ENCODE measurements around the gene NOP16. TPM values are rescaled to one million over a fixed set of nuclear protein-coding genes. Genes with fewer than 3 reads are reported as not detected.

Gene NOP16
- total RNA-seq, 1 experiment from 2014 or later = 103 TPM

- Histone ChIP-seq H3K9me2 (replicated peaks; ENCODE audit: low read length) (no peaks in the 10 kb centered on the region), H3K79me2 (ENCODE audit: low read length) (peaks cover 58% of the 10 kb centered on the region), H3F3A (ENCODE audit: low read length, unreplicated experiment) (no peaks in the 10 kb centered on the region), H3K4me3 (ENCODE audit: low read length) (peak overlapping the region; percentile 94), H3K4me2 (ENCODE audit: low read length) (peak overlapping the region; percentile 92), H3K36me3 (ENCODE audit: low read depth, low read length) (peaks cover 4% of the 10 kb centered on the region; the same call in 1 of the 2 replicates), H3K27me3 (ENCODE audit: low read length) (no peaks in the 10 kb centered on the region), H3K27ac (ENCODE audit: low read length) (0 out of 2 replicates have a peak overlapping the region, but pooled peaks have one; percentile 8), H3K9me3 (ENCODE audit: low read length) (no peaks in the 10 kb centered on the region), H3K4me1 (ENCODE audit: insufficient read depth, low read length) (peaks cover 71% of the 10 kb centered on the region), H3K9ac (ENCODE audit: low read length) (peak overlapping the region; percentile 3; the same call in 1 of the 2 replicates), H4K20me1 (ENCODE audit: low read length) (peaks cover 16% of the 10 kb centered on the region; the same call in 1 of the 2 replicates), H2AFZ (ENCODE audit: low read length) (no peak overlapping the region)
- intact Hi-C loops (cut with micrococcal nuclease) = loop anchor here (2.0 kb wide), 1 partner anchor 54 kb away; the partner anchor contains the start of gene KIAA1191
- ChIA-PET CTCF (interaction anchor here (1.4 kb wide), 1 partner anchor 33 kb away, joined by 5 read pairs; no protein-coding TSS in a partner anchor), POLR2A (ENCODE audit: unreplicated experiment) (no interaction called here)
- ATAC-seq (no peak), DNase-seq (peak; percentile 19)
- no TSS peak for BruUV-seq (replicated peaks)
- no peak for TF ChIP-seq CTCF (conservative IDR thresholded peaks at IDR 0.05; ENCODE audit: low read depth, low read length)
- TF ChIP-seq EZH2phosphoT487 (IDR thresholded peaks at IDR 0.05; ENCODE audit: borderline replicate concordance, low read length) = no peak
- no peak for TF ChIP-seq EZH2 (IDR thresholded peaks at IDR 0.05; ENCODE audit: low read length, unreplicated experiment)
Measured at GRCh38 chr5:176414704-176415103, 26.3 kb upstream of the NOP16 start.

- ChIA-PET POLR2A (ENCODE audit: unreplicated experiment) (no interaction called here), CTCF (no interaction called here)
- BruUV-seq (replicated peaks) = no TSS peak
Measured at GRCh38 chr5:176413709-176414191, 25.4 kb upstream of the NOP16 start.

More at GRCh38 chr5:176413709-176414191, 25.4 kb upstream of the NOP16 start:
- DNase-seq (no peak), ATAC-seq (no peak)
- no peaks in the 10 kb centered on the region for H3F3A ChIP-seq (ENCODE audit: low read length, unreplicated experiment)
- peak overlapping the region; percentile 92 for H3K4me2 ChIP-seq (ENCODE audit: low read length)
- no peak overlapping the region for H2AFZ ChIP-seq (ENCODE audit: low read length)
- H3K9me2 ChIP-seq (replicated peaks; ENCODE audit: low read length) = no peaks in the 10 kb centered on the region
- H3K4me1 ChIP-seq (ENCODE audit: insufficient read depth, low read length) = peaks cover 70% of the 10 kb centered on the region
- no peaks in the 10 kb centered on the region for H3K27me3 ChIP-seq (ENCODE audit: low read length)
- H3K9ac ChIP-seq (ENCODE audit: low read length) = no peak overlapping the region
- intact Hi-C loops (cut with micrococcal nuclease) = loop anchor here (2.0 kb wide), 1 partner anchor 53 kb away; the partner anchor contains the start of gene KIAA1191
- H4K20me1 ChIP-seq (ENCODE audit: low read length) = peaks cover 16% of the 10 kb centered on the region; the same call in 1 of the 2 replicates
- H3K27ac ChIP-seq (ENCODE audit: low read length) = no peak overlapping the region
- TF ChIP-seq EZH2 (IDR thresholded peaks at IDR 0.05; ENCODE audit: low read length, unreplicated experiment) = no peak
- TF ChIP-seq EZH2phosphoT487 (IDR thresholded peaks at IDR 0.05; ENCODE audit: borderline replicate concordance, low read length) = no peak
- TF ChIP-seq CTCF (conservative IDR thresholded peaks at IDR 0.05; ENCODE audit: low read depth, low read length) = no peak
- peaks cover 6% of the 10 kb centered on the region; the same call in 1 of the 2 replicates for H3K36me3 ChIP-seq (ENCODE audit: low read depth, low read length)
- no peaks in the 10 kb centered on the region for H3K9me3 ChIP-seq (ENCODE audit: low read length)
- peak overlapping the region; percentile 94; the same call in 1 of the 2 replicates for H3K4me3 ChIP-seq (ENCODE audit: low read length)
- peaks cover 61% of the 10 kb centered on the region for H3K79me2 ChIP-seq (ENCODE audit: low read length)

Measured in PC-3 (cell line).